ENCODE results near the gene NAPB. TPM values are rescaled to one million over a fixed set of nuclear protein-coding genes. Genes with fewer than 3 reads are reported as not detected.

The NAPB gene
- total RNA-seq, 4 donors from 2014 or later: 7.4 to 13.9 (median 11.9) TPM

DNA sequence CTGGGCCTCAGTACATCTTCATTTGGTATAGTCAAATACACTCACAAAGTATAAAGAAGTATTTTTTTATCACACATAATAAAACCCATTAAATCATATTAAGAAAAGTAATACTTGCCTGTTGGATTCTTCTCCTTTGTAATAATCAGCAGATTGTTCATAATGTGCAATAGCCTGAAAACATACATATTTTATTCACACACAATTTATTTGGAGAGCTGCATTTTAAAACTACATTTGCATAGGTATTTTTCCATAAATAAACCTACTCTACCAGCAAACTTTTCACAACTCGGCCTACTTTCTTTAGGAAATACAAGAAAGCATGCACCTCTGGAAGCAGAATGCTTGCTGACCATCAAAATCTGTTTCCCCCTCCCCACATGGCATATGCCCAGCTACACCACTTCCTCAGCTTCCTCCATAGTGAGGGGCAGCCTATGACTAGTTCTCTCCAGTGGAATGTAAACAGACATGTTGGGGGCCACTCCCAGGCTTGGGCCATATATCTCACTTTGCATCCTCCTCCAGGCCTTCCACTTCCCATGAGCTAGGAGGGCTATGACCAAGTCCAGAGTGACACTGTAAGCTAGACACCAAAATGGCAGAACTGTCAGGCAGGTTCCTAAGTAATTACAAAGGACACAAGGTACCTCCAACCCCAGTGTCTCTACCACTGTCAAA lies 31.1 kb downstream of the NAPB start:
- no peaks in the 10 kb centered on the region for H3K27me3 ChIP-seq
- H3K27ac ChIP-seq: no peak overlapping the region
- no peak overlapping the region for H3K4me3 ChIP-seq
- H3K4me1 ChIP-seq: no peaks in the 10 kb centered on the region
- H3K36me3 ChIP-seq: peaks cover 0 to 42% (median 0%) of the 10 kb centered on the region in 3 donors
- no peak for TF ChIP-seq POLR2A (IDR thresholded peaks at IDR 0.05)
- TF ChIP-seq, protein P1, sequence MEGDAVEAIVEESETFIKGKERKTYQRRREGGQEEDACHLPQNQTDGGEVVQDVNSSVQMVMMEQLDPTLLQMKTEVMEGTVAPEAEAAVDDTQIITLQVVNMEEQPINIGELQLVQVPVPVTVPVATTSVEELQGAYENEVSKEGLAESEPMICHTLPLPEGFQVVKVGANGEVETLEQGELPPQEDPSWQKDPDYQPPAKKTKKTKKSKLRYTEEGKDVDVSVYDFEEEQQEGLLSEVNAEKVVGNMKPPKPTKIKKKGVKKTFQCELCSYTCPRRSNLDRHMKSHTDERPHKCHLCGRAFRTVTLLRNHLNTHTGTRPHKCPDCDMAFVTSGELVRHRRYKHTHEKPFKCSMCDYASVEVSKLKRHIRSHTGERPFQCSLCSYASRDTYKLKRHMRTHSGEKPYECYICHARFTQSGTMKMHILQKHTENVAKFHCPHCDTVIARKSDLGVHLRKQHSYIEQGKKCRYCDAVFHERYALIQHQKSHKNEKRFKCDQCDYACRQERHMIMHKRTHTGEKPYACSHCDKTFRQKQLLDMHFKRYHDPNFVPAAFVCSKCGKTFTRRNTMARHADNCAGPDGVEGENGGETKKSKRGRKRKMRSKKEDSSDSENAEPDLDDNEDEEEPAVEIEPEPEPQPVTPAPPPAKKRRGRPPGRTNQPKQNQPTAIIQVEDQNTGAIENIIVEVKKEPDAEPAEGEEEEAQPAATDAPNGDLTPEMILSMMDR (IDR thresholded peaks at IDR 0.05): no peak
- no peaks in the 10 kb centered on the region for H3K9me3 ChIP-seq
- no peak for DNase-seq

DNA sequence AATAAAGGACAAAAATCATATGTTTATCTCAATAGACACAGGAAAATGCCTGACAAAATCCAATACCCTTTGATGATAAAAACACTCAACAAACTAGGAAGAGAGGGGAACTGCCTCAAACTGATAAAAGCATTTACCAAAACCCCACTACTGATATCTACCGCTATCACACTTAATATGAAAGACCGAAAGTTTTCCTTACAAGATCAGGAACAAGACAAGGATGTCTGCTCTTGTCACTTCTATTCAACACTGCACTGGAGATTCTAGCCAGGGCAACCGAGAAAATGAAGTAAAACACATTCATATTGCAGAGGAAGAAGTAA lies 34.2 kb downstream of the NAPB start:
- peaks cover 0 to 15% (median 0%) of the 10 kb centered on the region in 3 donors for H3K36me3 ChIP-seq

GRCh38 chr20:23386304-23387117 lies 34.8 kb downstream of the NAPB start:
- no peak for DNase-seq
- no peaks in the 10 kb centered on the region for H3K4me1 ChIP-seq
- H3K4me3 ChIP-seq: no peak overlapping the region
- H3K27me3 ChIP-seq: no peaks in the 10 kb centered on the region
- no peak for TF ChIP-seq POLR2A (IDR thresholded peaks at IDR 0.05)
- TF ChIP-seq, protein P1 (IDR thresholded peaks at IDR 0.05): no peak
- peaks cover 0 to 9% (median 0%) of the 10 kb centered on the region in 3 donors for H3K36me3 ChIP-seq
- H3K27ac ChIP-seq: peak overlapping the region in 1 of 4 donors; percentile 44
- no peaks in the 10 kb centered on the region for H3K9me3 ChIP-seq

More for the DNA sequence above, 34.2 kb downstream of the NAPB start:
- Histone ChIP-seq H3K9me3 (no peaks in the 10 kb centered on the region), H3K4me1 (no peaks in the 10 kb centered on the region), H3K27ac (no peak overlapping the region), H3K4me3 (no peak overlapping the region), H3K27me3 (no peaks in the 10 kb centered on the region)
- DNase-seq: no peak
- no peak for TF ChIP-seq POLR2A (IDR thresholded peaks at IDR 0.05)
- TF ChIP-seq, protein P1 (IDR thresholded peaks at IDR 0.05): no peak

GRCh38 chr20:23381876-23382275 lies 39.4 kb downstream of the NAPB start:
- DNase-seq: no peak
- no peak overlapping the region for H3K27ac ChIP-seq
- TF ChIP-seq POLR2A (IDR thresholded peaks at IDR 0.05): no peak
- TF ChIP-seq, protein P1 (IDR thresholded peaks at IDR 0.05): no peak

GRCh38 chr20:23379772-23380171 lies 41.5 kb downstream of the NAPB start:
- Histone ChIP-seq H3K4me1 (no peaks in the 10 kb centered on the region), H3K27ac (no peak overlapping the region), H3K36me3 (peaks cover 0 to 56% (median 0%) of the 10 kb centered on the region in 3 donors), H3K9me3 (no peaks in the 10 kb centered on the region), H3K4me3 (no peak overlapping the region), H3K27me3 (no peaks in the 10 kb centered on the region)
- DNase-seq: no peak
- no peak for TF ChIP-seq POLR2A (IDR thresholded peaks at IDR 0.05)
- TF ChIP-seq, protein P1 (IDR thresholded peaks at IDR 0.05): no peak

More at GRCh38 chr20:23381876-23382275, 39.4 kb downstream of the NAPB start:
- Histone ChIP-seq H3K4me3 (no peak overlapping the region), H3K27me3 (no peaks in the 10 kb centered on the region), H3K9me3 (no peaks in the 10 kb centered on the region), H3K36me3 (peaks cover 0 to 39% (median 0%) of the 10 kb centered on the region in 3 donors), H3K4me1 (no peaks in the 10 kb centered on the region)
